ENCODE data around the gene CCDC102A.
"Not testable (repeated sequence)": the region's sequence is repeated elsewhere in the genome, so short reads cannot be mapped to it uniquely, and the experiment has no call there.

CCDC102A gene

GRCh38 chr16:57536306-57537193 is at the start of gene CCDC102A:
TSS of gene CCDC102A (minus strand) at chr16:57536571. CDS start at chr16:57529177, 7,394 bp downstream.
- peak; percentile 72 for DNase-seq

- no peak for DNase-seq
Measured at GRCh38 chr16:57585051-57585687, 48.8 kb upstream of the CCDC102A start.

- DNase-seq: no peak
Measured at GRCh38 chr16:57579361-57579665, 42.9 kb upstream of the CCDC102A start.

- no peak for DNase-seq
Measured at GRCh38 chr16:57578521-57579360, 42.4 kb upstream of the CCDC102A start.

GRCh38 chr16:57577691-57578224 is 41.4 kb upstream of the CCDC102A start:
- peak; percentile 70 for DNase-seq

GRCh38 chr16:57577214-57577613 is 40.8 kb upstream of the CCDC102A start:
- DNase-seq: no peak

GRCh38 chr16:57576429-57576870 is 40.1 kb upstream of the CCDC102A start:
- DNase-seq: peak; percentile 91

- no peak for DNase-seq
Measured at GRCh38 chr16:57575468-57576277, 39.3 kb upstream of the CCDC102A start.

GRCh38 chr16:57574646-57575467 is 38.5 kb upstream of the CCDC102A start:
- DNase-seq: no peak

- no peak for DNase-seq
Measured at GRCh38 chr16:57574086-57574485, 37.7 kb upstream of the CCDC102A start.

- peak; percentile 50 for DNase-seq
Measured at GRCh38 chr16:57572978-57573728, 36.8 kb upstream of the CCDC102A start.

GRCh38 chr16:57571098-57571497 is 34.7 kb upstream of the CCDC102A start:
- no peak for DNase-seq

GRCh38 chr16:57570301-57571070 is 34.1 kb upstream of the CCDC102A start:
- DNase-seq: no peak

- DNase-seq: no peak
Measured at GRCh38 chr16:57569306-57569946, 33.1 kb upstream of the CCDC102A start.

GRCh38 chr16:57568772-57569171 is 32.4 kb upstream of the CCDC102A start:
- DNase-seq: not testable (repeated sequence)

GRCh38 chr16:57568173-57568678 is 31.9 kb upstream of the CCDC102A start:
- no peak for DNase-seq

- DNase-seq: no peak
Measured at GRCh38 chr16:57567691-57568090, 31.3 kb upstream of the CCDC102A start.

GRCh38 chr16:57566436-57566835 is 30.1 kb upstream of the CCDC102A start:
- DNase-seq: no peak

GRCh38 chr16:57565461-57565860 is 29.1 kb upstream of the CCDC102A start:
- no peak for DNase-seq
